Trophoblast cell (in vitro differentiated cells and primary cell): ENCODE results near the gene ROR2.

Experiments used
- DNase-seq, 2 donors: peaks; one replicate each; pipeline ENCODE4 v3.0.0-alpha.2; 2016
- H2AFZ ChIP-seq: 2 replicates; pipeline ENCODE4 v1.6.1; 2013; ENCODE audit warnings: low read length, moderate library complexity, mild to moderate bottlenecking; ENCODE audit not compliant: insufficient read depth, poor library complexity
- H2AK5ac ChIP-seq: 2 replicates; pipeline ENCODE4 v1.6.1; 2013; ENCODE audit warnings: mild to moderate bottlenecking, low read length
- H2BK120ac ChIP-seq: 2 replicates; pipeline ENCODE4 v1.6.1; 2013; ENCODE audit warnings: low read length, mild to moderate bottlenecking, moderate library complexity; ENCODE audit not compliant: insufficient read depth, poor library complexity
- H2BK12ac ChIP-seq: 2 replicates; pipeline ENCODE4 v1.6.1; 2013; ENCODE audit warnings: mild to moderate bottlenecking, low read length, moderate library complexity
- H2BK5ac ChIP-seq: 2 replicates; pipeline ENCODE4 v1.6.1; 2013; ENCODE audit warnings: low read length, low read depth, moderate library complexity, mild to moderate bottlenecking; ENCODE audit not compliant: poor library complexity
- H3K14ac ChIP-seq: 2 replicates; pipeline ENCODE4 v1.6.1; 2013; ENCODE audit warnings: mild to moderate bottlenecking, low read length
- H3K18ac ChIP-seq: 2 replicates; pipeline ENCODE4 v1.6.1; 2013; ENCODE audit warnings: mild to moderate bottlenecking, low read length
- H3K23ac ChIP-seq: 2 replicates; pipeline ENCODE4 v1.6.1; 2013; ENCODE audit warnings: low read length
- H3K27ac ChIP-seq: 2 replicates; pipeline ENCODE4 v1.5.1; 2013; ENCODE audit warnings: low read depth, mild to moderate bottlenecking, inconsistent platforms, low read length, moderate library complexity
- H3K27me3 ChIP-seq: 2 replicates; pipeline ENCODE4 v1.6.1; 2013; ENCODE audit warnings: inconsistent platforms, mild to moderate bottlenecking, low read length, moderate library complexity; ENCODE audit not compliant: insufficient read depth
- H3K36me3 ChIP-seq, 2 experiments: 1 replicate in 1 of 2; 2 replicates in 1 of 2; pipeline ENCODE4 v1.6.1; 2013; ENCODE audit warnings: low read length in 2 of 2, mild to moderate bottlenecking in 2 of 2, moderate library complexity in 1 of 2; ENCODE audit not compliant: insufficient read depth in 2 of 2, control insufficient read depth in 1 of 2
- H3K4ac ChIP-seq: 2 replicates; pipeline ENCODE4 v1.6.1; 2013; ENCODE audit warnings: low read depth, mild to moderate bottlenecking, low read length, moderate library complexity
- H3K4me1 ChIP-seq, 2 experiments: 1 replicate in 1 of 2; 2 replicates in 1 of 2; pipeline ENCODE4 v1.6.1; 2013; ENCODE audit warnings: low read length in 2 of 2, mild to moderate bottlenecking in 2 of 2, moderate library complexity in 1 of 2; ENCODE audit not compliant: insufficient read depth in 2 of 2, control insufficient read depth in 1 of 2
- H3K4me2 ChIP-seq: 2 replicates; pipeline ENCODE4 v1.6.1; 2013; ENCODE audit warnings: inconsistent platforms, mild to moderate bottlenecking, low read length, moderate library complexity
- H3K4me3 ChIP-seq: 2 replicates; pipeline ENCODE4 v1.5.1; 2013; ENCODE audit warnings: mild to moderate bottlenecking, low read depth, low read length, inconsistent platforms
- H3K79me1 ChIP-seq: one replicate; pipeline ENCODE4 v1.6.1; 2013; ENCODE audit warnings: low read length
- H3K79me2 ChIP-seq: 2 replicates; pipeline ENCODE4 v1.6.1; 2013; ENCODE audit warnings: low read length, mild to moderate bottlenecking; ENCODE audit not compliant: control insufficient read depth, insufficient read depth, poor library complexity
- H3K9ac ChIP-seq: 2 replicates; pipeline ENCODE4 v1.6.1; 2013; ENCODE audit warnings: mild to moderate bottlenecking, low read length
- H3K9me3 ChIP-seq: 2 replicates; pipeline ENCODE4 v1.6.1; 2013; ENCODE audit warnings: low read depth, mild to moderate bottlenecking, control low read depth, inconsistent platforms, low read length; ENCODE audit not compliant: insufficient read depth
- H4K12ac ChIP-seq: 2 replicates; pipeline ENCODE4 v1.6.1; 2013; ENCODE audit warnings: low read depth, mild to moderate bottlenecking, low read length, moderate library complexity
- H4K8ac ChIP-seq: 2 replicates; pipeline ENCODE4 v1.6.1; 2013; ENCODE audit warnings: low read depth, mild to moderate bottlenecking, low read length, moderate library complexity
- H4K91ac ChIP-seq: one replicate; pipeline ENCODE4 v1.6.1; 2013; ENCODE audit warnings: low read depth, mild to moderate bottlenecking, low read length, moderate library complexity
- WGBS: extraction: QIAGEN DNeasy Blood & Tissue Kit; methylation state at CpG from one replicate; pipeline ENCODE4 v1.1.7; 2013; ENCODE audit warnings: missing lambda C conversion rate; ENCODE audit not compliant: insufficient read length, insufficient coverage; ENCODE audit errors: extremely low coverage; 5-methylcytosine and 5-hydroxymethylcytosine counted together

ROR2 gene

GRCh38 chr9:91766315-91767069 lies 183.5 kb downstream of the ROR2 start:
- no peak overlapping the region for H3K23ac ChIP-seq

DNA sequence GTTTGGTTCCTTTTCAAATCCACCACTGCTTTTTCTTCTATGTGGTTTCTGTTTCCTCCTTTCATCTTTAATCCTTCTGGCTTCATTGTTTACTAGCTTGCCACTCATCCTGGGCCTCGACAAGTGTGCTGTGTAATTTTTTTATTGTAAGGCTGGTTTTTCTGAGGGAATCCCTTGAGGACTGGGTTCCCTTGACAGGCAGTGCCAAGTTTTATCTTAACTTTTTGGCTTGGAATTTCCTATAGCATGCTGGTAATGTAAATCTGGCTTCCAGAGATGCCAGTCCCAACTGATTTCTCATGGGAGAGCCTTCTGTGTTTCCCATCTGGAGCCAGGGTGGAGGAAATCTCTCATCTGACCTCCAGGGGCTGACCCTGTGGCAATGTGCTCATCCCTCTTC lies 184.7 kb downstream of the ROR2 start:
- no peak overlapping the region for H2BK120ac ChIP-seq
- H3K27ac ChIP-seq = no peak overlapping the region
- H2BK5ac ChIP-seq = no peak overlapping the region
- no peak overlapping the region for H2BK12ac ChIP-seq
- H3K4me1 ChIP-seq = no peaks in the 10 kb centered on the region
- H3K4me3 ChIP-seq = no peak overlapping the region
- no peak overlapping the region for H3K23ac ChIP-seq
- H4K91ac ChIP-seq = no peak overlapping the region
- H4K12ac ChIP-seq = no peak overlapping the region
- H3K9ac ChIP-seq = no peak overlapping the region
- no peak overlapping the region for H2AFZ ChIP-seq
- H2AK5ac ChIP-seq = no peak overlapping the region
- H3K9me3 ChIP-seq = peaks cover 4% of the 10 kb centered on the region
- no peaks in the 10 kb centered on the region for H3K79me2 ChIP-seq
- no CpG with 5 or more reads among the region's 1 CpG for WGBS
- no peak overlapping the region for H3K4me2 ChIP-seq
- no peaks in the 10 kb centered on the region for H3K36me3 ChIP-seq
- no peaks in the 10 kb centered on the region for H3K27me3 ChIP-seq
- H3K4ac ChIP-seq = no peak overlapping the region
- no peak overlapping the region for H4K8ac ChIP-seq
- no peak overlapping the region for H3K18ac ChIP-seq
- H3K14ac ChIP-seq = no peak overlapping the region
- H3K79me1 ChIP-seq = no peaks in the 10 kb centered on the region
- DNase-seq = no peak

More at GRCh38 chr9:91766315-91767069, 183.5 kb downstream of the ROR2 start:
- Histone ChIP-seq H2BK120ac (no peak overlapping the region), H4K8ac (no peak overlapping the region), H3K27me3 (no peaks in the 10 kb centered on the region), H3K79me1 (no peaks in the 10 kb centered on the region), H3K14ac (no peak overlapping the region), H4K91ac (no peak overlapping the region), H3K9ac (no peak overlapping the region), H4K12ac (no peak overlapping the region), H3K18ac (no peak overlapping the region), H3K4me2 (no peak overlapping the region), H2BK5ac (no peak overlapping the region), H3K4me3 (no peak overlapping the region), H3K27ac (no peak overlapping the region), H3K36me3 (no peaks in the 10 kb centered on the region), H2AK5ac (no peak overlapping the region), H3K9me3 (peaks cover 4% of the 10 kb centered on the region), H2BK12ac (no peak overlapping the region), H2AFZ (no peak overlapping the region), H3K4me1 (no peaks in the 10 kb centered on the region), H3K79me2 (no peaks in the 10 kb centered on the region), H3K4ac (no peak overlapping the region)
- no CpG with 5 or more reads among the region's 8 CpGs for WGBS
- no peak for DNase-seq

- H2BK5ac ChIP-seq = no peak overlapping the region
- H3K4me2 ChIP-seq = no peak overlapping the region
- H4K12ac ChIP-seq = no peak overlapping the region
- H3K9ac ChIP-seq = no peak overlapping the region
- H3K4me1 ChIP-seq = no peaks in the 10 kb centered on the region
- no peak overlapping the region for H4K91ac ChIP-seq
- H3K79me1 ChIP-seq = no peaks in the 10 kb centered on the region
- no peak overlapping the region for H2AK5ac ChIP-seq
- peaks cover 4% of the 10 kb centered on the region for H3K9me3 ChIP-seq
- H3K14ac ChIP-seq = no peak overlapping the region
- H3K18ac ChIP-seq = no peak overlapping the region
- no peaks in the 10 kb centered on the region for H3K27me3 ChIP-seq
- H2BK12ac ChIP-seq = no peak overlapping the region
- H3K4ac ChIP-seq = no peak overlapping the region
- no peaks in the 10 kb centered on the region for H3K79me2 ChIP-seq
- WGBS = no CpG with 5 or more reads among the region's 2 CpGs
- H3K4me3 ChIP-seq = no peak overlapping the region
- H3K27ac ChIP-seq = no peak overlapping the region
- no peak overlapping the region for H2BK120ac ChIP-seq
- H3K23ac ChIP-seq = no peak overlapping the region
- H4K8ac ChIP-seq = no peak overlapping the region
- DNase-seq = no peak
- no peaks in the 10 kb centered on the region for H3K36me3 ChIP-seq
- no peak overlapping the region for H2AFZ ChIP-seq
Measured at GRCh38 chr9:91764661-91765060, 185.4 kb downstream of the ROR2 start.

GRCh38 chr9:91761362-91761761 lies 188.7 kb downstream of the ROR2 start:
- no peak overlapping the region for H3K4me3 ChIP-seq
- no peaks in the 10 kb centered on the region for H3K36me3 ChIP-seq
- no peak overlapping the region for H4K8ac ChIP-seq
- no peak overlapping the region for H2AFZ ChIP-seq
- no peak overlapping the region for H3K27ac ChIP-seq
- peaks cover 2% of the 10 kb centered on the region for H3K9me3 ChIP-seq
- no peak overlapping the region for H3K9ac ChIP-seq
- peaks cover 0 to 1% of the 10 kb centered on the region in 2 experiments for H3K4me1 ChIP-seq
- H2BK120ac ChIP-seq = no peak overlapping the region
- no peak overlapping the region for H3K4ac ChIP-seq
- H2BK12ac ChIP-seq = no peak overlapping the region
- no peak for DNase-seq
- H2BK5ac ChIP-seq = no peak overlapping the region
- no peak overlapping the region for H3K18ac ChIP-seq
- no peak overlapping the region for H3K14ac ChIP-seq
- no CpG with 5 or more reads among the region's 4 CpGs for WGBS
- no peaks in the 10 kb centered on the region for H3K27me3 ChIP-seq
- no peaks in the 10 kb centered on the region for H3K79me2 ChIP-seq
- H4K91ac ChIP-seq = no peak overlapping the region
- H4K12ac ChIP-seq = no peak overlapping the region
- no peak overlapping the region for H2AK5ac ChIP-seq
- H3K23ac ChIP-seq = no peak overlapping the region
- H3K79me1 ChIP-seq = no peaks in the 10 kb centered on the region
- no peak overlapping the region for H3K4me2 ChIP-seq
